ENCODE measurements around the gene GMEB1. TPM values are rescaled to one million over a fixed set of nuclear protein-coding genes. Genes with fewer than 3 reads are reported as not detected.
"Not testable (repeated sequence)": the region's sequence is repeated elsewhere in the genome, so short reads cannot be mapped to it uniquely, and the experiment has no call there.

Gene GMEB1
- total and polyA plus RNA-seq, 2 donors: 6.5 to 11.6 TPM

- WGBS: under 1% methylated on average over 92 of the region's 92 CpGs
- H3K4me1 ChIP-seq (ENCODE audit: control insufficient read depth in 2 of 2, insufficient read depth in 2 of 2, low read length in 2 of 2): peaks cover 12 to 16% of the 10 kb centered on the region in 2 donors
- peak within 1 kb of the TSS; percentile 95 to 99 for H3K4me3 ChIP-seq (ENCODE audit: low read length in 2 of 2)
- peak within 1 kb of the TSS; percentile 93 to 98 for H3K27ac ChIP-seq (ENCODE audit: low read depth in 1 of 2, low read length in 1 of 2)
- no peaks in the 10 kb centered on the region for H3K27me3 ChIP-seq (ENCODE audit: control insufficient read depth in 2 of 2, insufficient read depth in 1 of 2, low read length in 1 of 2)
- peak; percentile 86 to 99 (median 98) for DNase-seq (ENCODE audit: low read depth in 6 of 9, low spot score in 9 of 9)
- H3K36me3 ChIP-seq (ENCODE audit: control insufficient read depth in 2 of 2, insufficient read depth in 2 of 2, low read length in 1 of 2): peaks cover 16 to 27% of the 10 kb centered on the region in 2 donors
- no peaks in the 10 kb centered on the region for H3K9me3 ChIP-seq (ENCODE audit: control insufficient read depth in 2 of 2, insufficient read depth in 1 of 2, low read length in 1 of 2)
Measured at GRCh38 chr1:28736450-28737306, 68.1 kb downstream of the GMEB1 start, which contains the start of gene YTHDF2. TSS of gene YTHDF2 (plus strand) at chr1:28736940. CDS start at chr1:28737121, 181 bp downstream.

DNA sequence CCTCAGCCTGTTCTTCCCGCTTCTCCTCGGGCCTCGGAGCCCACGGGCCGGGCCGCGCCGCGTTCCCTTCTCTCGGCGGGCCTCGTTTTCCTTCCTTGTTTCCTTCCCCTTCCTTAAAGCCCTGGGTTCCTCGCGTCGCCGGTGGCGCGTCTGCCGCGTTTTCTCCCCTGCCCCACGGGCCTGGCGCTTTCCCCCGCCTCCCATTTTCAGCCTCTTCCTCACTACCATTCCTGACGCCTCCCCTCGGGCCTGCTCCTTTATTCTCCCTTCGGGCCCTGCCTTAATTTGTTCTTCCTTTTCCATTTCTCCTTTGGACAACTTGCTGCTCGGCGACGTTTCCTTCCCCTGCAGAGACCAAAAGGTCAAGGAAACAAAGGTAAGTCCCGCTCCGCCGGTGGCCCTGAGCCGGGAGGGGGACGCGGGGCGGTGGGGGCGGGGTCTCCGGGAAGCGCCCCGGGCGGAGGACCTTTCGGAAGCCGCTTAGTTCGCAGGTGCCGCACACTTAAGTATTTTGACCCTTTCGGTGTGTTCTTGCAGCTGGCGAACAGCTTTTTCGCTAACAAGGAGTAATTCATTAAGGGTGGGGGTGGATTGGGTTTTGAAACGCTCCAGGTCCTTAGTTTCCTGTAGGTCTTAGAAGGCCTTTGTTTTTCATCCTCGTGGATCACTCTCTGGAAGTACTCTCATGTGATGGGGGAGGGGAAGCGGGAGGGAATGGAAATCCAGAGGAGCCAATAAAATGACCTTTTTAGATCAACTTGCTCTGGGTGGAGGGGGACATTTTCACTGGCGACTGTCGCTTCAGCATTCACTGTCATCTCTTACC, 68.9 kb downstream of the GMEB1 start:
- peak overlapping the region; percentile 93 to 98 for H3K27ac ChIP-seq (ENCODE audit: low read depth in 1 of 2, low read length in 1 of 2)
- WGBS: under 1% methylated on average over 53 of the region's 53 CpGs
- peak overlapping the region; percentile 95 to 99 for H3K4me3 ChIP-seq (ENCODE audit: low read length in 2 of 2)
- H3K27me3 ChIP-seq (ENCODE audit: control insufficient read depth in 2 of 2, insufficient read depth in 1 of 2, low read length in 1 of 2): no peaks in the 10 kb centered on the region
- H3K36me3 ChIP-seq (ENCODE audit: control insufficient read depth in 2 of 2, insufficient read depth in 2 of 2, low read length in 1 of 2): peaks cover 22 to 36% of the 10 kb centered on the region in 2 donors
- DNase-seq (ENCODE audit: low read depth in 6 of 9, low spot score in 9 of 9): peak; percentile 15 to 74 (median 33)
- H3K4me1 ChIP-seq (ENCODE audit: control insufficient read depth in 2 of 2, insufficient read depth in 2 of 2, low read length in 2 of 2): peaks cover 12 to 16% of the 10 kb centered on the region in 2 donors
- no peaks in the 10 kb centered on the region for H3K9me3 ChIP-seq (ENCODE audit: control insufficient read depth in 2 of 2, insufficient read depth in 1 of 2, low read length in 1 of 2)

GRCh38 chr1:28740118-28740517, 71.5 kb downstream of the GMEB1 start:
- H3K27ac ChIP-seq (ENCODE audit: low read depth in 1 of 2, low read length in 1 of 2): no peak overlapping the region
- peaks cover 41 to 61% of the 10 kb centered on the region in 2 donors for H3K36me3 ChIP-seq (ENCODE audit: control insufficient read depth in 2 of 2, insufficient read depth in 2 of 2, low read length in 1 of 2)
- H3K9me3 ChIP-seq (ENCODE audit: control insufficient read depth in 2 of 2, insufficient read depth in 1 of 2, low read length in 1 of 2): no peaks in the 10 kb centered on the region
- peaks cover 16 to 19% of the 10 kb centered on the region in 2 donors for H3K4me1 ChIP-seq (ENCODE audit: control insufficient read depth in 2 of 2, insufficient read depth in 2 of 2, low read length in 2 of 2)
- no peak for DNase-seq (ENCODE audit: low read depth in 6 of 9, low spot score in 9 of 9)
- H3K27me3 ChIP-seq (ENCODE audit: control insufficient read depth in 2 of 2, insufficient read depth in 1 of 2, low read length in 1 of 2): no peaks in the 10 kb centered on the region
- no peak overlapping the region for H3K4me3 ChIP-seq (ENCODE audit: low read length in 2 of 2)

- Histone ChIP-seq H3K4me3 (ENCODE audit: low read length in 2 of 2) (no peak overlapping the region), H3K27ac (ENCODE audit: low read depth in 1 of 2, low read length in 1 of 2) (no peak overlapping the region), H3K4me1 (ENCODE audit: control insufficient read depth in 2 of 2, insufficient read depth in 2 of 2, low read length in 2 of 2) (peaks cover 4 to 9% of the 10 kb centered on the region in 2 donors), H3K36me3 (ENCODE audit: control insufficient read depth in 2 of 2, insufficient read depth in 2 of 2, low read length in 1 of 2) (peaks cover 51 to 79% of the 10 kb centered on the region in 2 donors), H3K27me3 (ENCODE audit: control insufficient read depth in 2 of 2, insufficient read depth in 1 of 2, low read length in 1 of 2) (no peaks in the 10 kb centered on the region), H3K9me3 (ENCODE audit: control insufficient read depth in 2 of 2, insufficient read depth in 1 of 2, low read length in 1 of 2) (no peaks in the 10 kb centered on the region)
- no peak for DNase-seq (ENCODE audit: low read depth in 6 of 9, low spot score in 9 of 9)
- WGBS: 97% methylated on average over 4 of the region's 4 CpGs
Measured at GRCh38 chr1:28744184-28744583, 75.6 kb downstream of the GMEB1 start.

GRCh38 chr1:28745653-28746173, 77.1 kb downstream of the GMEB1 start:
- no peak overlapping the region for H3K4me3 ChIP-seq (ENCODE audit: low read length in 2 of 2)

GRCh38 chr1:28750330-28750729, 81.7 kb downstream of the GMEB1 start:
- H3K9me3 ChIP-seq (ENCODE audit: control insufficient read depth in 2 of 2, insufficient read depth in 1 of 2, low read length in 1 of 2): no peaks in the 10 kb centered on the region
- no peaks in the 10 kb centered on the region for H3K27me3 ChIP-seq (ENCODE audit: control insufficient read depth in 2 of 2, insufficient read depth in 1 of 2, low read length in 1 of 2)
- H3K27ac ChIP-seq (ENCODE audit: low read depth in 1 of 2, low read length in 1 of 2): no peak overlapping the region
- WGBS: 95% methylated on average over 5 of the region's 5 CpGs
- DNase-seq (ENCODE audit: low read depth in 6 of 9, low spot score in 9 of 9): no peak
- H3K36me3 ChIP-seq (ENCODE audit: control insufficient read depth in 2 of 2, insufficient read depth in 2 of 2, low read length in 1 of 2): peaks cover 25 to 49% of the 10 kb centered on the region in 2 donors
- peaks cover 0 to 6% of the 10 kb centered on the region in 2 donors for H3K4me1 ChIP-seq (ENCODE audit: control insufficient read depth in 2 of 2, insufficient read depth in 2 of 2, low read length in 2 of 2)
- H3K4me3 ChIP-seq (ENCODE audit: low read length in 2 of 2): no peak overlapping the region

More at GRCh38 chr1:28745653-28746173, 77.1 kb downstream of the GMEB1 start:
- no peaks in the 10 kb centered on the region for H3K27me3 ChIP-seq (ENCODE audit: control insufficient read depth in 2 of 2, insufficient read depth in 1 of 2, low read length in 1 of 2)
- no peaks in the 10 kb centered on the region for H3K9me3 ChIP-seq (ENCODE audit: control insufficient read depth in 2 of 2, insufficient read depth in 1 of 2, low read length in 1 of 2)
- no peak overlapping the region for H3K27ac ChIP-seq (ENCODE audit: low read depth in 1 of 2, low read length in 1 of 2)
- no peak for DNase-seq (ENCODE audit: low read depth in 6 of 9, low spot score in 9 of 9)
- H3K36me3 ChIP-seq (ENCODE audit: control insufficient read depth in 2 of 2, insufficient read depth in 2 of 2, low read length in 1 of 2): peaks cover 48 to 72% of the 10 kb centered on the region in 2 donors
- WGBS: 97% methylated on average over 6 of the region's 6 CpGs
- peaks cover 3 to 9% of the 10 kb centered on the region in 2 donors for H3K4me1 ChIP-seq (ENCODE audit: control insufficient read depth in 2 of 2, insufficient read depth in 2 of 2, low read length in 2 of 2)

DNA sequence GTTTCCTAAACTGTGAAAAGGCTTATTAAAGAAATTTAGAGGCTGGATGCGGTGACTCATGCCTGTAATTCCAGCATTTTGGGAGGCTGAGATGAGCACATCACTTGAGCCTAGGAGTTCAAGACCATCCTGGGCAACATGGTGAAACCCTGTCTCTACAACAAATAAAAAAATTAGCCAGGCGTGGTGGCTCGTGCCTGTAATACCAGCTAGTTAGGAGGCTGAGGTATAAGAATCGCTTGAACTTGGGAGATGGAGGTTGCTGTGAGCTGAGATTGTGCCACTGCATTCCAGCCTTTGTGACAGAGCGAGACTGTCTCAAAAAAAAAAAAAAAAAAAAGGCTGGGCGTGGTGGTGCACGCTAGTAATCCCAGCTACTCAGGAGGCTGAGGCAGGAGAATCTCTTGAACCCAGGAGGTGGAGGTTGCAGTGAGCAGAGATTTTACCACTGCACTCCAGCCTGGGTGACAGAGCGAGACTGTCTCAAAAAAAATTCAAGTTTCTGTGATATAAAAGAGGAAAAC, 82.2 kb downstream of the GMEB1 start:
- not testable (repeated sequence) for H3K4me1 ChIP-seq (ENCODE audit: control insufficient read depth in 2 of 2, insufficient read depth in 2 of 2, low read length in 2 of 2); H3K4me3 ChIP-seq (ENCODE audit: low read length in 2 of 2); H3K27ac ChIP-seq (ENCODE audit: low read depth in 1 of 2, low read length in 1 of 2); H3K27me3 ChIP-seq (ENCODE audit: control insufficient read depth in 2 of 2, insufficient read depth in 1 of 2, low read length in 1 of 2); DNase-seq (ENCODE audit: low read depth in 6 of 9, low spot score in 9 of 9); H3K9me3 ChIP-seq (ENCODE audit: control insufficient read depth in 2 of 2, insufficient read depth in 1 of 2, low read length in 1 of 2)
- peaks cover 20 to 49% of the 10 kb centered on the region in 2 donors for H3K36me3 ChIP-seq (ENCODE audit: control insufficient read depth in 2 of 2, insufficient read depth in 2 of 2, low read length in 1 of 2)
- WGBS: 97% methylated on average over 8 of the region's 8 CpGs

DNA sequence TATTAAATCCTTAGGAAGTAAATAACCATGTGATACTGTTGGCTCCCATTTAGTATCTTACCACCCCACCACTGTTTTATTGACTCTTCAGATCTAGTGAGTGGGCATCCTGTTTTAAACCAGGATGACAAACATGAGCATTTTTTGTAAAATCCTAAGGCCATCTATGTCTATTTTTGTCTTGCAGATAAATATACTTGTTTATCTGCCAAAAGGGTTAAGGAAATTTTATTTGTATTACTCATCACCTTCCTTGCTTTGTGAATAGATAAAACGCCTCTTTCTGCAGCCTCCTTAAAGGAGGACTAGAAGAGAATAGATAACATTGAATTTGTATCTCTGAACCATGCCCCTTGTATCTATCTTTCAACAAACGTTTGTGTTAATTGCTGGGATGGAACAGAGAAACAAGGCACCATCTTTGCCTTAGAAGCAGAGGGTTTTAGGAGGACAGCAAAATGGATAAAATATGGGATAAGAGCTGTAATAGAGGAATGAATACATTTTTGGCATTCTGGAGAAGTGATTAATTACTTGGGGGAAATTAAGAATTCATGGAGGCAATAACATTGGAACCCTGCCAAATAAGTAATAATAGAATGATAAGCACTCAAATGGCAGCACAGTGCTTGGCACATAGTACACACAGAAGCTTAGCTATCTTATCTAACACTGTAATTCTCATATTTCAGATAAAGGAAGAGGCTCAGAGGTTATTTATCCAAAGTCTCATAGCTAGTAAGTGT, 82.9 kb downstream of the GMEB1 start:
- Histone ChIP-seq H3K27ac (ENCODE audit: low read depth in 1 of 2, low read length in 1 of 2) (no peak overlapping the region), H3K9me3 (ENCODE audit: control insufficient read depth in 2 of 2, insufficient read depth in 1 of 2, low read length in 1 of 2) (no peaks in the 10 kb centered on the region), H3K4me1 (ENCODE audit: control insufficient read depth in 2 of 2, insufficient read depth in 2 of 2, low read length in 2 of 2) (peaks cover 0 to 3% of the 10 kb centered on the region in 2 donors), H3K27me3 (ENCODE audit: control insufficient read depth in 2 of 2, insufficient read depth in 1 of 2, low read length in 1 of 2) (no peaks in the 10 kb centered on the region), H3K4me3 (ENCODE audit: low read length in 2 of 2) (no peak overlapping the region), H3K36me3 (ENCODE audit: control insufficient read depth in 2 of 2, insufficient read depth in 2 of 2, low read length in 1 of 2) (peaks cover 15 to 48% of the 10 kb centered on the region in 2 donors)
- no peak for DNase-seq (ENCODE audit: low read depth in 6 of 9, low spot score in 9 of 9)
- WGBS: 89% methylated on average over 2 of the region's 2 CpGs
